Hepatocyte (in vitro differentiated cells): ENCODE measurements around the gene RPS24. TPM values are rescaled to one million over a fixed set of nuclear protein-coding genes. Genes with fewer than 3 reads are reported as not detected.

Experiments
- DNase-seq: peaks from one replicate; pipeline ENCODE4 v3.0.0-alpha.2; 2016; ENCODE audit warnings: low spot score
- H2AFZ ChIP-seq: fragments of 200-600 bp; sonication (generic); 2 replicates; pipeline ENCODE4 v1.6.0; 2016; ENCODE audit warnings: antibody characterized with exemption, mild to moderate bottlenecking
- H3K27ac ChIP-seq: fragments of 200-600 bp; sonication (generic); 2 replicates; pipeline ENCODE4 v1.5.1; 2016; ENCODE audit warnings: mild to moderate bottlenecking
- H3K27me3 ChIP-seq: fragments of 200-600 bp; sonication (generic); 2 replicates; pipeline ENCODE4 v1.6.1; 2016
- H3K36me3 ChIP-seq: fragments of 200-600 bp; sonication (generic); replicated peaks from 2 replicates; pipeline ENCODE4 v1.5.1; 2016; ENCODE audit warnings: low read depth; ENCODE audit not compliant: insufficient read depth
- H3K4me1 ChIP-seq: fragments of 200-600 bp; sonication (generic); 2 replicates; pipeline ENCODE4 v1.5.1; 2016; ENCODE audit warnings: mild to moderate bottlenecking, moderate library complexity; ENCODE audit not compliant: insufficient read depth
- H3K4me2 ChIP-seq: fragments of 200-600 bp; sonication (generic); 2 replicates; pipeline ENCODE4 v1.6.0; 2016
- H3K4me3 ChIP-seq: fragments of 200-600 bp; sonication (generic); 2 replicates; pipeline ENCODE4 v1.5.1; 2016; ENCODE audit warnings: mild to moderate bottlenecking
- H3K79me2 ChIP-seq: fragments of 200-600 bp; sonication (generic); 2 replicates; pipeline ENCODE4 v1.6.0; 2017; ENCODE audit warnings: mild to moderate bottlenecking
- H3K9me2 ChIP-seq: fragments of 200-600 bp; sonication (generic); replicated peaks from 2 replicates; pipeline ENCODE4 v1.6.0; 2017; ENCODE audit warnings: mild to moderate bottlenecking; ENCODE audit not compliant: insufficient read depth
- H3K9me3 ChIP-seq: fragments of 200-600 bp; sonication (generic); 2 replicates; pipeline ENCODE4 v1.5.1; 2016; ENCODE audit warnings: low read depth, mild to moderate bottlenecking
- H4K20me1 ChIP-seq: fragments of 200-600 bp; sonication (generic); 2 replicates; pipeline ENCODE4 v1.6.0; 2016; ENCODE audit warnings: mild to moderate bottlenecking; ENCODE audit not compliant: insufficient read depth, poor library complexity, severe bottlenecking
- CTCF ChIP-seq: fragments of 200-600 bp; sonication (generic); IDR thresholded peaks from 2 replicates; pipeline ENCODE4 v1.5.1; 2016; ENCODE audit warnings: antibody characterized with exemption, mild to moderate bottlenecking; ENCODE audit not compliant: poor library complexity
- EZH2 ChIP-seq: fragments of 200-600 bp; sonication (generic); IDR thresholded peaks from 2 replicates; pipeline ENCODE4 v1.6.1; 2016; ENCODE audit warnings: antibody characterized with exemption, mild to moderate bottlenecking, borderline replicate concordance
- EZH2phosphoT487 ChIP-seq: fragments of 200-600 bp; sonication (generic); IDR thresholded peaks from one replicate; pipeline ENCODE4 v1.6.1; 2018; ENCODE audit warnings: antibody characterized with exemption, mild to moderate bottlenecking, low read depth, moderate library complexity; ENCODE audit not compliant: unreplicated experiment, severe bottlenecking
- WGBS: methylation state at CpG from one replicate; pipeline ENCODE4 v1.1.6; 2016; ENCODE audit warnings: low lambda C conversion rate; ENCODE audit errors: missing lambda C conversion rate; 5-methylcytosine and 5-hydroxymethylcytosine counted together
- polyA plus RNA-seq: library from polyadenylated mRNA; unstranded; fragments of >200 nt; fragmentation: Nextera tagmentation; extraction: Ambion mirVana; gene quantifications from 2 replicates; pipeline ENCODE4 v1.2.1, GENCODE V29; 2016
- total RNA-seq: library from RNA; depleted of rRNA; stranded (reverse); fragments of >200 nt; gene quantifications from 2 replicates; pipeline ENCODE4 v1.2.3, GENCODE V29; 2014

The RPS24 gene
- total and polyA plus RNA-seq, 2 experiments from 2014 or later, result 391 to 2,225 TPM

DNA sequence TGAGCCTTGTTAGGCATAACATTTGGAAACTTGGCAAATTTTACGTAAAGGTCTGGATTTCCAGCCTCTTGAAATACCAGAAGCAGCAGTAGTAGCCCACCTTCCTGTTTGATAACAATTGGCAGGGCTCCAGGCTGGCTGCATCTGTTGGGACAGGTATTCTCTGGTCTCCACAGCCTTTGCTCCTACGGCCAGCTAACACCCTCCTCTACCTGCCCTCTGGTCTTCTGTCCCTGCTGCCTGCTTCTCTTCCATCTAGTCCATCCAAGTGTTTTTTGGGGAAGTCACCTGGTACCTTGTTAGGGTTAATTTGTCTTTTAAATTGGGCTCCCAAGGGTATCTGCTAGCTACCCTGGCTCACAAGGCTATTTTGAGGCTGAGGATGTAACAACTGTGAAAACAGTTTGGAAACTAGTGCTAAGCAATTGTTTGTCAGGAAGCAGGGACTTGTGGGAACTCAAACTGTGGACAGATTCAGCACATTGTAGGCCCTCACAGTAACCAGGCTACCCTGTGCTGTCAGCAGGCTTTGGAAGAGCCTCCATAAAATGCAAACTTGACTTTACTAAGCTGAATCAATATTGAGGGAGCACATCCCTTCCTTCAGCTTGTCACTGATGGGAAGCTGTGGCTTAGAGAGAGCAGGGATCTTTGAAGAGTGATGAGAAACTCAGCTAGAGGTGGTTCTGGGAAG is 8.5 kb downstream of the RPS24 start:
- peaks cover 4% of the 10 kb centered on the region for H3K36me3 ChIP-seq
- peaks cover 30% of the 10 kb centered on the region for H4K20me1 ChIP-seq

DNA sequence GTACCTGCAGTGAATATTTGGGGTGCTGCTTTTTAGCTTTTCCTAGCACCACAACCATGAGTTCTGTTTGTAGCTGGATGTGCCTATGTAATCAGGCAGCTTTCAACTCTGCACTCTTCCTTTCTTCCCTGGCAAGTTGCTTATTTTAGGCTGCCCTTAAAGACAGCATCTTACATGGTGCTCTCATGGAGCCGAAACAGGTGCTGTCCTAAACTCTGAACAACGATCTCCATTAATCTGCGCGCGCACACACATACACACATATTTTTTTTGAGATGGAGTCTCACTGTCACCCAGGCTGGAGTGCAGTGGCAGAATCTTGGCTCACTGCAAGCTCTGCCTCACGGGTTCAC is 9.1 kb downstream of the RPS24 start:
- Histone ChIP-seq H3K27ac (no peak overlapping the region), H4K20me1 (peaks cover 26% of the 10 kb centered on the region), H3K4me3 (no peak overlapping the region), H3K9me3 (no peaks in the 10 kb centered on the region), H2AFZ (no peak overlapping the region), H3K27me3 (no peaks in the 10 kb centered on the region), H3K36me3 (peaks cover 4% of the 10 kb centered on the region), H3K4me1 (peaks cover 4% of the 10 kb centered on the region), H3K4me2 (no peak overlapping the region), H3K79me2 (peaks cover 23% of the 10 kb centered on the region), H3K9me2 (no peaks in the 10 kb centered on the region)
- whole genome bisulfite sequencing, result 96% methylated on average over 6 of the region's 6 CpGs
- TF ChIP-seq EZH2phosphoT487, result no peak
- no peak for TF ChIP-seq EZH2
- no peak for TF ChIP-seq CTCF
- no peak for DNase-seq

More for the DNA sequence above, 8.5 kb downstream of the RPS24 start:
- Histone ChIP-seq H3K9me3 (no peaks in the 10 kb centered on the region), H3K4me1 (no peaks in the 10 kb centered on the region), H2AFZ (no peak overlapping the region), H3K4me3 (no peak overlapping the region), H3K79me2 (peaks cover 28% of the 10 kb centered on the region), H3K4me2 (no peak overlapping the region), H3K27me3 (no peaks in the 10 kb centered on the region), H3K27ac (no peak overlapping the region), H3K9me2 (no peaks in the 10 kb centered on the region)
- TF ChIP-seq EZH2phosphoT487 (no peak), CTCF (no peak), EZH2 (no peak)
- no peak for DNase-seq
- whole genome bisulfite sequencing, result 89% methylated on average over 2 of the region's 2 CpGs

- H3K4me1 ChIP-seq, result peaks cover 16% of the 10 kb centered on the region
- H2AFZ ChIP-seq, result no peak overlapping the region
- H3K27me3 ChIP-seq, result no peaks in the 10 kb centered on the region
- no peak for DNase-seq
- no peaks in the 10 kb centered on the region for H3K9me3 ChIP-seq
- TF ChIP-seq CTCF (no peak), EZH2 (no peak), EZH2phosphoT487 (no peak)
- H3K27ac ChIP-seq, result no peak overlapping the region
- peaks cover 12% of the 10 kb centered on the region for H4K20me1 ChIP-seq
- H3K4me3 ChIP-seq, result no peak overlapping the region
- peaks cover 4% of the 10 kb centered on the region for H3K36me3 ChIP-seq
- no peak overlapping the region for H3K4me2 ChIP-seq
- H3K9me2 ChIP-seq, result no peaks in the 10 kb centered on the region
- H3K79me2 ChIP-seq, result peaks cover 10% of the 10 kb centered on the region
Measured at GRCh38 chr10:78044179-78044578, 10.5 kb downstream of the RPS24 start.

DNA sequence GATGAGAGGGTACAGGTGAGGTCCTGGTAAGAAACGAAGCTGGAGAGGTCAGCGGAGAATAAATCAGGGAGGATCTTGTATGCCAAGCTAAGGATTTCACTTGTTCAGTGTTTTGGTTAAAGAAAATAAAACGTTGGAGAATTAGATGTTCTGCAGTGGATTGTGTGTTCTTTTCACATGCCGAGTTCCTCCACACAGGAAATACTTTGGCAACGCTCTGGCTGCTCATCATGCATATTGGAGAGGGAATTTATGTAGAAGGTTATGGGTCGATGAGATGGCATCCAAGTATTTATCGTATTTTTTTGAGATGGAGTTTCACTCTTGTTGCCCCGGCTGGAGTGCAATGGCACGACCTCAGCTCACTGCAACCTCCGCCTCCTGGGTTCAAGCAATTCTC is 11.0 kb downstream of the RPS24 start:
- H3K27me3 ChIP-seq, result no peaks in the 10 kb centered on the region
- H3K9me2 ChIP-seq, result no peaks in the 10 kb centered on the region
- DNase-seq, result no peak
- H3K79me2 ChIP-seq, result peaks cover 5% of the 10 kb centered on the region
- no peak overlapping the region for H3K27ac ChIP-seq
- no peak overlapping the region for H3K4me3 ChIP-seq
- H2AFZ ChIP-seq, result no peak overlapping the region
- H4K20me1 ChIP-seq, result peaks cover 7% of the 10 kb centered on the region
- H3K36me3 ChIP-seq, result peaks cover 4% of the 10 kb centered on the region
- 82% methylated on average over 10 of the region's 10 CpGs for WGBS
- H3K4me2 ChIP-seq, result no peak overlapping the region
- TF ChIP-seq CTCF, result no peak
- no peak for TF ChIP-seq EZH2phosphoT487
- no peak for TF ChIP-seq EZH2
- peaks cover 19% of the 10 kb centered on the region for H3K4me1 ChIP-seq
- no peaks in the 10 kb centered on the region for H3K9me3 ChIP-seq
